LNCAP (cell line): ENCODE data around the gene IPCEF1.

Source experiments
- TF ChIP-seq, protein P1 (sequence below): fragments of 450-650 bp; IDR thresholded peaks from 2 replicates; pipeline ENCODE4 v1.5.1; 2017; ENCODE audit warnings: mild to moderate bottlenecking

IPCEF1 gene

DNA sequence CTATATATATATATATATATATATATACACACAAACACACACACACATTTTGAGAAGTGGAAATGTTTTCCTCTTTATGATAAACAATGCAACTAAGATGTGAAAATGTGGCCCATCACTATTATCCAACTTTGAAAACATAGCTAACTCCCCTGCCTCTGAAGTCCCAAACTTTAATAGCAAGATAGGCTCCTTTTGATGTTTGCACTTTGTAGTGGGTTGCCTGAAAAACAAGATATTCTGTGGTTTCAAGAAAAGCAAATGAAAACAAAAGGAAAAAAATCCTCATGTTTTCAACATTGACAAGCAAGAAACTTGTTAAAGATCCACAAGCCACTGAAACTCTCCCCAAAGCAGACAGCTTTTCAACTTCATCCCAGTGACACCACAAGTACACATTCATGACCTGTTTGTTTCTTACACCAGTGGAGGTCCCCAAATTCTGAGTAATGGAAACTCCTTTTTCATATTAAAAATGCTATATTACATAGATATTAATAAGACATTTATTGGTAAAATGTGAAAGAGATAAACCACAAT lies 90.0 kb downstream of the IPCEF1 start:
- TF ChIP-seq, protein P1, sequence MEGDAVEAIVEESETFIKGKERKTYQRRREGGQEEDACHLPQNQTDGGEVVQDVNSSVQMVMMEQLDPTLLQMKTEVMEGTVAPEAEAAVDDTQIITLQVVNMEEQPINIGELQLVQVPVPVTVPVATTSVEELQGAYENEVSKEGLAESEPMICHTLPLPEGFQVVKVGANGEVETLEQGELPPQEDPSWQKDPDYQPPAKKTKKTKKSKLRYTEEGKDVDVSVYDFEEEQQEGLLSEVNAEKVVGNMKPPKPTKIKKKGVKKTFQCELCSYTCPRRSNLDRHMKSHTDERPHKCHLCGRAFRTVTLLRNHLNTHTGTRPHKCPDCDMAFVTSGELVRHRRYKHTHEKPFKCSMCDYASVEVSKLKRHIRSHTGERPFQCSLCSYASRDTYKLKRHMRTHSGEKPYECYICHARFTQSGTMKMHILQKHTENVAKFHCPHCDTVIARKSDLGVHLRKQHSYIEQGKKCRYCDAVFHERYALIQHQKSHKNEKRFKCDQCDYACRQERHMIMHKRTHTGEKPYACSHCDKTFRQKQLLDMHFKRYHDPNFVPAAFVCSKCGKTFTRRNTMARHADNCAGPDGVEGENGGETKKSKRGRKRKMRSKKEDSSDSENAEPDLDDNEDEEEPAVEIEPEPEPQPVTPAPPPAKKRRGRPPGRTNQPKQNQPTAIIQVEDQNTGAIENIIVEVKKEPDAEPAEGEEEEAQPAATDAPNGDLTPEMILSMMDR, result no peak

DNA sequence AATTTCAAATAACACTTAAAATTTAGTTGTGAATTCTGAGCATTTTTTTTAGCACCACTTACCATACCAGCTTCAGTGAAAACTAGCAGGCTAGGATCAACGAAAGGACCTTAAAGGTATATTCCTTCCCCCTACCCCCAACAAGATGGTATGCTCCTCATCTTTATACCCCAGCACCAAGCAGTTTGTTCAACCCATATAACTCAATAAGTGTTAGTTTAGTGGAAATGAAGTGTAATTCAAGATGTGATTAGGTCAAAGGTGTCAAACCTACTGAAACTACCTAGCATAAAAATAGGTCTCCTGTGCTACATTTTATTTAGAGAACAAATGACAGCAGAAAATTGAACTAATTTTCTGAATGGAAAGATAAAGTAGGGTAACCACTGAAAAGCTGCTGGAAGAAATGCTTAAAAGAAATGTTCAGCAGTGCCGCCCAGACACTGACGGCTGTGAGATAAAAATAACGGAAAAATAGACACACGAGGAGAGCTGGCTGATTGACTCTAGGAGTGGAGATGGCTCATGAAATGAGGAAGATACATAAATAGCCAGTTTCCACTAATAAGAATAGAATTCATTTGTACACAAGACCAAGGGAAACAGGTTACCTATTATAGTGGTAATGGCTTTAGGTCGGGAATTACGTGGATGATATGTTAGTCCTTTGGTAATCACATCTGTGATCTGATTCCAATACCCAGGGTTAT lies 94.8 kb downstream of the IPCEF1 start:
- TF ChIP-seq, protein P1, result no peak

DNA sequence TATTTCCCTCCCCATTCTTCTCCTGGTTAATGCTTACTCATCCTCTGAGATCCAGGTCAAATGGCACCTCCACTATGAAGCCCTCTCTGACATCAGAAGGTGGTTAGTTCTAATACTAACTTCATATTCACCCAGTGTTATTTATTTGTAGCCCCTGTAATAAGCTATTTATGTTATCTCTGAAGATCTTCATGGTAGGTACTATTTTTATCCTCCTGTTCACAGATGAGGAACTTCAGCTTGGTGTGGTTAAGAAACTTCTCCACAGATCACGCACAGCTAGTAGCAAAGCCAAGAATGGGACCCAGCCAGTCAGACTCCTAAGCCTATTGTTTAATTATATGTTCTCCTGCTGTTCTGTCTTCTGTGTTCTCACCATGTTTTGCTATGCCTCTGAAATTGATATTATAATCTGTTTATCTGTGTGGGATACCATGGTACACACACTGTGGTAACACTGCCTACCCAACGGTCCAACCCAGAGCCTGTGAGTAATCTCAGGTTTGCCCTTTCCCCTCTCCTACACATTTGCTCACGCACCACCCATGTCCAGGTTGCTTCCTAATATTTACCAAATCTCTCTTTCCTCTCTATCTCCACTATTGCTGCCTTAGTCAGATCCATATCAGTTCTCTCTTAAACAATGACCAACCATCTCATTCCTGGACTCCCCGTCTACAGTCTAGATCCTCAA lies 98.4 kb downstream of the IPCEF1 start:
- TF ChIP-seq, protein P1, result no peak

DNA sequence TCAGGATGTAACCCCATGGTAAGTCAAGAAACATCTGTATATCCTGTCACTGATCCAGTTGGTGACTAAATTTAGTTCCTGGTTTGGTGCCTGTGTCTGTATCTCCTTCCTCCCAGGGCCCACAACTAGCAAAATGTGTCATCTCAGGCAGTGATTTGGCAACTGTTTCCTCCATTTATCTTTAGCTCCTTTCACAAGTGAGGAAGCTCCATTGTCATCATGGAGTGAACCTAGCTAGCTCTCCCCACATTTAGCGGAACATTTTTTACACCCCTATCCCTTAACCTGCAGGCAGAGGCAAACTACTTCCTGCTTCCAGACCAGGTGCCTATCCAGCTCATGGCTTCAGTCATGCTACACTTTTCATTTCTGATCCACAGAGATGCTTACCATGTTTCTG lies 99.5 kb downstream of the IPCEF1 start:
- TF ChIP-seq, protein P1, result no peak

DNA sequence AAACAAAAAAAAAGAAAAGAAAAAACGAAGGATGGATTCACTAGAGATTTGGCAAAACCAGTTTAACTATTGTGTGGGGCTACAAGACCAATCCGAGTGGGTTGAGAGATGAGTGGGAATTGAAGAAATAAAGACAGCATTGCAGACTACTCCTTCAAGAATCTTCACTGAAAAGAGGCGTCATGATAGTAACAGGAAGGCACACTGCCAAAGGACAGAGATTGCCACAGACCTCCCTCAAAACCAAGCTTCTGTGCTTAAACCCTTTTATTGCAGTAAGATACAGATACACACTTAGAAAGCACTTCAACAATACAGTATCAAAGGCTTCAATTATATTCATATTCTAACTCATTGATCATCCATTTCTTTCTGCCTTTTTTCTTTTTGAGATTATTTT lies 103.9 kb downstream of the IPCEF1 start:
- TF ChIP-seq, protein P1, result no peak

DNA sequence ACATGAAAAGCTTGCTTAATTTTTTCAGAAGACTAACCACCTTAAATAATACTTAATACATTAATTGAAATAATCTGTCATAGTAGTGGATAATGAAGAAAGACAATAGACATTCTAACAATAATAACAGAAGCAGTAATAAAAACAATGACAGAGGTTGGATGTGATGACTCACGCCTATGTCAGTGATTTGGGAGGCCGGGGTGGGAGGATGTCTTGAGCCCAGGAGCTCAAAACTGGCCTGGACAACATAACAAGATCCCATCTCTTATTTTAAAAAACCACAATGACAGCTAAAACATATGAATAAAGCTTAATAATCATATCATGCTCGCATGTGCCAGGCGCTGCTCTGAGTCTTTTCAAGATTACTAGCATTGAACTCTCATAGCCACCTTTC lies 105.5 kb downstream of the IPCEF1 start:
- TF ChIP-seq, protein P1, result no peak

DNA sequence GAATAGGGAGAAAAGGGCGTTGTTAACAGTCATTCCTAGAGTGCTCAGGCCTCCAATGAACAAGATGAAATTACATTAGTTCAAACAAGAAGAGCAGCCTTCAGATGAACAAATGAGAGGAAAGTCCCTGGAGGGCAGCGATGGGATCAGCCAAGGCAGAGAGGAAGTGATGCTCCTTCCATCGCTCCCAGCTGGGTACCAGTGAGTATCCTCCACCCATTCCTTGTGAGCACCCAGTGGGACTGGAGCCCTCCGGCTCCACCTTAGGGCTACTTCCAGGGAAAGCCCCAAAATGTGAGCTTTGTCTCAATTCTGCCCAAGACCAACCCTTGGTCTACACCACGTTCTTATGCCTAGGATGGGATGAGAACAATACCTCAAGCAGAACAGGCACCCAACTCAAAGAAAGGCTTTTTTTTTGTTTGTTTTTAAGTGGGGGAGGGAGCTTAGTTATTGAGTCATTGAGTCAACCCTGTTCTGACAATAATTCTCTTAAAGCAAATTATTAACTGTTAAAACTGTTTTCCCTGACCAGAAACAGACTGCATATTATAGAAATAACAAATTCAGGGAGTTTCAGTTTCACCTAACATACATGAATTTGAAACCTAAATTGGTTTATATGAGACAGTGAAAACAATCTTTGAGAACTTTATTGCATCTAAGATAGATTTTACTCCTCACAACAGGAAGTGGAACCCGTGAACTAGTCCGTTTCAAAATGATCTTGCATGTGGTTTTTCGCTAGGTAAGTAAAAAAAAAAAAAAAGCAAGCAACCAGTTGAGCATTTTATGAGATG lies 106.9 kb downstream of the IPCEF1 start:
- TF ChIP-seq, protein P1, result no peak
